Endothelial cell of umbilical vein (primary cell): ENCODE results near the gene RRP8. TPM values are rescaled to one million over a fixed set of nuclear protein-coding genes. Genes with fewer than 3 reads are reported as not detected.

ENCODE experiments used
- BruUV-seq: library from RNA; stranded (reverse); fragments of 400-500 nt; replicated peaks from 2 replicates; lab custom pipeline; 2021; lab: Mats Ljungman, UMichigan
- CTCF ChIA-PET: fragments of 300-600, 350-600 bp; sonication (Branson Sonifier 250); formaldehyde crosslinking; loops from one replicate; lab custom pipeline; 2021; ENCODE audit warnings: antibody characterized with exemption, inconsistent platforms; lab: Charles Lee
- POLR2A ChIA-PET: fragments of 300-600, 350-600 bp; sonication (Branson Sonifier 250); formaldehyde crosslinking; loops from one replicate; lab custom pipeline; 2021; ENCODE audit warnings: antibody characterized with exemption, inconsistent platforms; lab: Charles Lee
- DNase-seq: peaks from one replicate; pipeline ENCODE4 v3.0.0-alpha.2; 2011; ENCODE audit warnings: low read depth, low spot score
- FAIRE-seq: peaks from 2 replicates; lab custom pipeline; 2011; peaks lifted over from hg19 to GRCh38; lab: Jason Lieb, UNC
- H2AFZ ChIP-seq: 2 replicates; pipeline ENCODE4 v1.6.0; 2012; ENCODE audit warnings: low read depth, low read length, control low read depth, inconsistent platforms
- H3K27ac ChIP-seq: 2 replicates; pipeline ENCODE4 v1.5.1; 2011; ENCODE audit warnings: low read depth, mild to moderate bottlenecking, control low read depth, low read length, moderate library complexity; ENCODE audit not compliant: insufficient read depth
- H3K27me3 ChIP-seq, 2 experiments: 2 replicates each; pipeline versions ENCODE4 v1.6.0 to v1.6.1; 2011; ENCODE audit warnings: low read length in 2 of 2, mixed read lengths in 1 of 2; ENCODE audit not compliant: control insufficient read depth in 2 of 2, insufficient read depth in 2 of 2
- H3K36me3 ChIP-seq, 2 experiments: 2 replicates in 1 of 2; 3 replicates in 1 of 2; pipeline ENCODE4 v1.5.1; 2011; ENCODE audit warnings: low read length in 2 of 2, mild to moderate bottlenecking in 1 of 2, moderate library complexity in 1 of 2; ENCODE audit not compliant: control insufficient read depth in 2 of 2, insufficient read depth in 2 of 2; ENCODE audit errors: extremely low read depth in 1 of 2
- H3K4me1 ChIP-seq: 3 replicates; pipeline ENCODE4 v1.5.1; 2011; ENCODE audit warnings: mild to moderate bottlenecking, low read length; ENCODE audit not compliant: control insufficient read depth, insufficient read depth; ENCODE audit errors: extremely low read depth
- H3K4me2 ChIP-seq: 2 replicates; pipeline ENCODE4 v1.6.1; 2011; ENCODE audit warnings: low read length, control low read depth, mixed read lengths; ENCODE audit not compliant: insufficient read depth
- H3K4me3 ChIP-seq, 3 experiments: fragments of 200-600 bp in 1 of 3; sonication (generic), shearing (Covaris generic) in 1 of 3; replicated peaks in 1 of 3; 2 replicates each; pipeline ENCODE4 v1.5.1; 2011 to 2016; ENCODE audit warnings: control low read depth in 3 of 3, low read length in 3 of 3, mild to moderate bottlenecking in 2 of 3, inconsistent platforms in 1 of 3, low read depth in 1 of 3, moderate library complexity in 1 of 3; ENCODE audit not compliant: insufficient read depth in 1 of 3
- H3K79me2 ChIP-seq: 2 replicates; pipeline ENCODE4 v1.6.0; 2012; ENCODE audit warnings: low read length, inconsistent platforms; ENCODE audit not compliant: control insufficient read depth, insufficient read depth
- H3K9ac ChIP-seq: replicated peaks from 2 replicates; pipeline ENCODE3; 2011; ENCODE audit warnings: low read length, control low read depth; ENCODE audit not compliant: insufficient read depth; ENCODE audit errors: extremely low read depth
- H3K9me1 ChIP-seq: replicated peaks from 3 replicates; pipeline ENCODE4 v1.6.0; 2011; ENCODE audit warnings: mild to moderate bottlenecking, low read length; ENCODE audit not compliant: control insufficient read depth, insufficient read depth; ENCODE audit errors: extremely low read depth
- H3K9me3 ChIP-seq: replicated peaks from 2 replicates; pipeline ENCODE4 v1.5.1; 2012; ENCODE audit warnings: low read length, inconsistent platforms; ENCODE audit not compliant: control insufficient read depth, insufficient read depth
- H4K20me1 ChIP-seq: replicated peaks from 2 replicates; pipeline ENCODE3; 2011; ENCODE audit warnings: mild to moderate bottlenecking, low read length; ENCODE audit not compliant: control insufficient read depth, insufficient read depth; ENCODE audit errors: extremely low read depth
- CTCF ChIP-seq, 2 donors: IDR thresholded peaks; 1 replicate in 1 of 2; 2 replicates in 1 of 2; pipeline ENCODE4 v1.5.1; 2011; ENCODE audit warnings: low read length in 2 of 2, mild to moderate bottlenecking in 2 of 2, moderate library complexity in 2 of 2, control low read depth in 1 of 2, inconsistent platforms in 1 of 2, low read depth in 1 of 2; ENCODE audit not compliant: insufficient read depth in 1 of 2; ENCODE audit errors: extremely low read depth in 1 of 2
- EZH2 ChIP-seq: IDR thresholded peaks from 2 replicates; pipeline ENCODE4 v1.6.1; 2012; ENCODE audit warnings: borderline replicate concordance, low read depth, mild to moderate bottlenecking, moderate library complexity, low read length, inconsistent platforms; ENCODE audit not compliant: severe bottlenecking
- FOS ChIP-seq: IDR thresholded peaks from 2 replicates; pipeline ENCODE4 v1.6.1; 2011; ENCODE audit warnings: mild to moderate bottlenecking, low read length, moderate library complexity, borderline replicate concordance; ENCODE audit not compliant: insufficient read depth
- GATA2 ChIP-seq: IDR thresholded peaks from 2 replicates; pipeline ENCODE4 v1.7.0; 2011; ENCODE audit warnings: low read depth, mild to moderate bottlenecking, moderate library complexity, mixed read lengths, low read length; ENCODE audit not compliant: insufficient read length, insufficient read depth
- JUN ChIP-seq: IDR thresholded peaks from 2 replicates; pipeline ENCODE4 v1.6.1; 2011; ENCODE audit warnings: borderline replicate concordance, low read depth; ENCODE audit not compliant: insufficient read length, insufficient read depth
- MYC ChIP-seq: IDR thresholded peaks from one replicate; pipeline ENCODE4 v1.6.1; 2011; ENCODE audit warnings: mild to moderate bottlenecking, low read depth, low read length
- POLR2A ChIP-seq: IDR thresholded peaks from 2 replicates; pipeline ENCODE4 v1.6.1; 2012; ENCODE audit warnings: low read depth, mild to moderate bottlenecking, control low read depth, low read length
- POLR2AphosphoS5 ChIP-seq: IDR thresholded peaks from 2 replicates; pipeline ENCODE4 v1.6.1; 2012; ENCODE audit warnings: low read depth, mild to moderate bottlenecking, control low read depth, low read length, moderate library complexity; ENCODE audit not compliant: insufficient read depth
- dilution Hi-C: fragments of 300-500 bp; cut with MboI; formaldehyde crosslinking; loops from one replicate; pipeline ENCODE4 v1.15.0; 2019; ENCODE audit warnings: low sequenced_read_pairs; ENCODE audit not compliant: extremely low pct_ligation_motif_present
- intact Hi-C: fragments of 100-400 bp; cut with micrococcal nuclease; formaldehyde crosslinking; loops from one replicate; pipeline ENCODE4 v1.10.0; 2022
- polyA plus RNA-seq, 4 experiments: library from polyadenylated mRNA; depleted of rRNA in 3 of 4; stranded (reverse) in 3 of 4; unstranded in 1 of 4; fragments of >200 nt; gene quantifications; 2 replicates each; pipeline versions ENCODE4 v1.2.1 to v1.2.3, GENCODE V29; 2011 to 2012; ENCODE audit warnings: missing spikeins in 1 of 4
- total RNA-seq: library from RNA; stranded (reverse); gene quantifications from 2 replicates; pipeline ENCODE4 v1.2.3, GENCODE V29; 2021
- TF ChIP-seq, protein P1 (sequence below): IDR thresholded peaks from 2 replicates; pipeline ENCODE4 v1.6.1; 2011; ENCODE audit not compliant: insufficient read depth, insufficient read length

Gene RRP8
- total and polyA plus RNA-seq, 2 donors (not counting 3 experiments of a cell fraction or from before 2014, with no cell fraction given) = 6.4 to 19.4 TPM

- dilution Hi-C loops (no loop called here), intact Hi-C loops (no loop called here)
- H3K36me3 ChIP-seq = no peaks in the 10 kb centered on the region
- no peaks in the 10 kb centered on the region for H4K20me1 ChIP-seq
- ChIA-PET POLR2A (no interaction called here), CTCF (interaction anchor here (1.5 kb wide), 1 partner anchor 16 kb away, joined by 4 read pairs; no protein-coding TSS in a partner anchor)
- H3K4me2 ChIP-seq = no peak overlapping the region
- H3K79me2 ChIP-seq = no peaks in the 10 kb centered on the region
- no peak overlapping the region for H3K9ac ChIP-seq
- no peaks in the 10 kb centered on the region for H3K9me1 ChIP-seq
- no peaks in the 10 kb centered on the region for H3K9me3 ChIP-seq
- H2AFZ ChIP-seq = no peak overlapping the region
- no TSS peak for BruUV-seq
- H3K4me3 ChIP-seq = no peak overlapping the region
- H3K27ac ChIP-seq = no peak overlapping the region
- H3K27me3 ChIP-seq = no peaks in the 10 kb centered on the region
- FAIRE-seq (no peak), DNase-seq (no peak)
- H3K4me1 ChIP-seq = peaks cover 6% of the 10 kb centered on the region
- no peak for TF ChIP-seq GATA2
- TF ChIP-seq POLR2A = no peak
- no peak for TF ChIP-seq MYC
- TF ChIP-seq POLR2AphosphoS5 = no peak
- no peak for TF ChIP-seq JUN
- TF ChIP-seq EZH2 = no peak
- TF ChIP-seq FOS = no peak
- TF ChIP-seq, protein P1, sequence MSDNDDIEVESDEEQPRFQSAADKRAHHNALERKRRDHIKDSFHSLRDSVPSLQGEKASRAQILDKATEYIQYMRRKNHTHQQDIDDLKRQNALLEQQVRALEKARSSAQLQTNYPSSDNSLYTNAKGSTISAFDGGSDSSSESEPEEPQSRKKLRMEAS = no peak
- TF ChIP-seq CTCF (IDR thresholded peaks at IDR 0.05; ENCODE audit: extremely low read depth in 1 of 2, insufficient read depth in 1 of 2, low read depth in 1 of 2, low read length in 2 of 2) = no peak
Measured at GRCh38 chr11:6567371-6567745, 36.1 kb downstream of the RRP8 start.
